ENCODE results near the gene SEC14L5.

The SEC14L5 gene

GRCh38 chr16:5005916-5006315 is 47.8 kb downstream of the SEC14L5 start:
- TF ChIP-seq BCL11B (tag by site-specific recombination; IDR thresholded peaks at IDR 0.05; ENCODE audit: low read depth) (no peak), ZNF585B (tag by site-specific recombination; IDR thresholded peaks at IDR 0.05) (no peak), ZNF140 (tag by site-specific recombination; IDR thresholded peaks at IDR 0.05) (no peak), ZNF670 (tag by site-specific recombination; IDR thresholded peaks at IDR 0.05; ENCODE audit: low read depth) (no peak), ZNF645 (tag by site-specific recombination; IDR thresholded peaks at IDR 0.05) (no peak)
- Histone ChIP-seq H3K9me3 (ENCODE audit: control insufficient read depth, insufficient read depth, low read depth, low read length) (no peaks in the 10 kb centered on the region), H3K4me1 (ENCODE audit: control insufficient read depth, insufficient read depth, low read length) (no peaks in the 10 kb centered on the region), H3K4me3 (ENCODE audit: low read depth, low read length) (no peak overlapping the region), H3K27ac (ENCODE audit: extremely low read depth, low read depth, low read length) (no peak overlapping the region), H3K36me3 (ENCODE audit: control insufficient read depth in 2 of 2, insufficient read depth in 1 of 2, low read length in 2 of 2) (no peaks in the 10 kb centered on the region)
- ChIA-PET CTCF (no interaction called here), POLR2A (no interaction called here)

GRCh38 chr16:5006348-5007193 is 48.4 kb downstream of the SEC14L5 start:
- H3K4me1 ChIP-seq (ENCODE audit: control insufficient read depth, insufficient read depth, low read length), result no peaks in the 10 kb centered on the region
- ChIA-PET CTCF (interaction anchor here (0.6 kb wide), 1 partner anchor 24 kb away, joined by 3 read pairs; no protein-coding TSS in a partner anchor), POLR2A (interaction anchor here (0.6 kb wide), 2 partner anchors 23 to 1658 kb away, joined by 3 read pairs; no protein-coding TSS in a partner anchor)
- no peak for TF ChIP-seq KLF10 (tag by site-specific recombination; IDR thresholded peaks at IDR 0.05)
- TF ChIP-seq GLIS1 (tag by site-specific recombination; IDR thresholded peaks at IDR 0.05), result peak; percentile 67
- H3K36me3 ChIP-seq (ENCODE audit: control insufficient read depth in 2 of 2, insufficient read depth in 1 of 2, low read length in 2 of 2), result no peaks in the 10 kb centered on the region
- H3K9me3 ChIP-seq (ENCODE audit: control insufficient read depth, insufficient read depth, low read depth, low read length), result no peaks in the 10 kb centered on the region
- H3K27ac ChIP-seq (ENCODE audit: extremely low read depth, low read depth, low read length), result no peak overlapping the region
- H3K4me3 ChIP-seq (ENCODE audit: low read depth, low read length), result no peak overlapping the region

- Histone ChIP-seq H3K36me3 (ENCODE audit: control insufficient read depth in 2 of 2, insufficient read depth in 1 of 2, low read length in 2 of 2) (no peaks in the 10 kb centered on the region), H3K9me3 (ENCODE audit: control insufficient read depth, insufficient read depth, low read depth, low read length) (no peaks in the 10 kb centered on the region), H3K4me3 (ENCODE audit: low read depth, low read length) (no peak overlapping the region), H3K4me1 (ENCODE audit: control insufficient read depth, insufficient read depth, low read length) (no peaks in the 10 kb centered on the region), H3K27ac (ENCODE audit: extremely low read depth, low read depth, low read length) (no peak overlapping the region)
- ChIA-PET POLR2A (interaction anchor here (0.6 kb wide), 2 partner anchors 23 to 1658 kb away, joined by 3 read pairs; no protein-coding TSS in a partner anchor), CTCF (no interaction called here)
- TF ChIP-seq ZNF132 (tag by site-specific recombination; IDR thresholded peaks at IDR 0.05; ENCODE audit: borderline replicate concordance) (no peak), ZNF239 (tag by site-specific recombination; IDR thresholded peaks at IDR 0.05) (no peak), ZNF660 (tag by site-specific recombination; IDR thresholded peaks at IDR 0.05) (no peak), ZNF169 (tag by site-specific recombination; IDR thresholded peaks at IDR 0.05) (no peak), ZSCAN30 (tag by site-specific recombination; IDR thresholded peaks at IDR 0.05) (no peak), OVOL3 (tag by site-specific recombination; IDR thresholded peaks at IDR 0.05) (no peak), ZBTB17 (tag by site-specific recombination; IDR thresholded peaks at IDR 0.05) (no peak), ZFP37 (tag by site-specific recombination; IDR thresholded peaks at IDR 0.05) (no peak), KLF10 (tag by site-specific recombination; IDR thresholded peaks at IDR 0.05) (no peak), ZNF791 (tag by site-specific recombination; IDR thresholded peaks at IDR 0.05) (no peak)
These were observed 49.1 kb downstream of the SEC14L5 start for GRCh38 chr16:5007256-5007655.

- H3K4me3 ChIP-seq (ENCODE audit: low read depth, low read length), result no peak overlapping the region
- H3K36me3 ChIP-seq (ENCODE audit: control insufficient read depth in 2 of 2, insufficient read depth in 1 of 2, low read length in 2 of 2), result no peaks in the 10 kb centered on the region
- no peaks in the 10 kb centered on the region for H3K4me1 ChIP-seq (ENCODE audit: control insufficient read depth, insufficient read depth, low read length)
- CTCF ChIA-PET, result no interaction called here
- no peak overlapping the region for H3K27ac ChIP-seq (ENCODE audit: extremely low read depth, low read depth, low read length)
- POLR2A ChIA-PET, result no interaction called here
- H3K9me3 ChIP-seq (ENCODE audit: control insufficient read depth, insufficient read depth, low read depth, low read length), result no peaks in the 10 kb centered on the region
- TF ChIP-seq ZNF24 (tag by site-specific recombination; IDR thresholded peaks at IDR 0.05) (no peak), ZNF416 (tag by site-specific recombination; IDR thresholded peaks at IDR 0.05) (no peak), ZNF292 (tag by site-specific recombination; IDR thresholded peaks at IDR 0.05; ENCODE audit: borderline replicate concordance, low read depth) (no peak), ZNF707 (tag by site-specific recombination; IDR thresholded peaks at IDR 0.05) (no peak), REPIN1 (tag by site-specific recombination; IDR thresholded peaks at IDR 0.05; ENCODE audit: low read depth) (no peak), ZNF701 (tag by site-specific recombination; IDR thresholded peaks at IDR 0.05) (no peak), ZSCAN4 (tag by site-specific recombination; IDR thresholded peaks at IDR 0.05) (no peak), GLIS2 (tag by site-specific recombination; IDR thresholded peaks at IDR 0.05) (no peak), MYNN (tag by site-specific recombination; IDR thresholded peaks at IDR 0.05; ENCODE audit: borderline replicate concordance) (no peak), ZNF549 (tag by site-specific recombination; IDR thresholded peaks at IDR 0.05) (no peak), ZNF621 (tag by site-specific recombination; IDR thresholded peaks at IDR 0.05) (no peak), ZNF10 (tag by site-specific recombination; IDR thresholded peaks at IDR 0.05) (no peak), ZNF221 (tag by site-specific recombination; IDR thresholded peaks at IDR 0.05; ENCODE audit: borderline replicate concordance) (no peak)
These were observed 50.2 kb downstream of the SEC14L5 start for GRCh38 chr16:5008311-5008731.

All from HEK293 (cell line).